ENCODE results near the gene MMP14. TPM values are rescaled to one million over a fixed set of nuclear protein-coding genes. Genes with fewer than 3 reads are reported as not detected.

The MMP14 gene
- total and polyA plus RNA-seq, 2 of the 8 experiments (the other 6 are each of a cell fraction or from before 2014, with no cell fraction given) = 58.2 to 86.8 TPM

DNA sequence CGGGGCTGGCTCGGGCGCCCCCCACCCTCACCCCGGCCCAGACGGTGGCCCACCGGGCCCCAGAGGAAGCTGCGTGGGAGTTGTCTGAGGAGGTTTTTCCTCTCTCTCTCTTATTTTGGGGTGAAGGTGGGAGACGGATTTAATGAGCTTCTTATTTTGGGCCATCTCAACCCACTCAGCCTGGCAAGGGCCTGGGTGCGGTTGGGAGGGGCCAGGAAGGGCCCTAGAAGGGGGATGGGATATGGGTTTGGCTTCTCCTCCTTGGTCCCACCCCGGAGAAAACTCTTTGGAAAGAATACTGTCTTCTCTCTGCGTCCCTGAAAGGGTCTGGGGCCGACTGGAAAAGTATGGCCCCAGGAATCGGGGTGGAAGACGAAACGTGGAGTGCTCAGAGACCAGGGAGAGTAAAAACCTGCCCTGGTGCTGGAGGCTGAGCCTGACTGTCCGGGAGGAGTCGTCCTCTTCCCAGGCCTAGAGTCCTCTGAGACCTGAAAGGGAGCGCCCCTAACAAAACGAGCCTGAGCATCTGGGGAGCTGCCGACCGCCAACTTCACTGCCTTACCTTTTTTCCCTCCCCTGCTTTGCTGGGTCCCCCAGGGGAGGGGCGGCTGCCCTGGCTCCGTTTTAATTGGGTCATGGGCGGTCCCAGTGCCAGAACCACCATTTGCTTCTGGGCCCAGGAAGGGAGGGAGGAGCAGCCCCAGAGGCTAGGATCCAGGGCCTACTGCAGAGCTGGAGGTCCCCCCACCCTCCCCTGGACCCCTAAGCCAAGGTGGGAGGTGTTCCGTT lies 1.6 kb downstream of the MMP14 start:
- Histone ChIP-seq H4K20me1 (replicated peaks in 1 of 2; ENCODE audit: control insufficient read depth in 1 of 2, insufficient read depth in 2 of 2, low read length in 2 of 2) (no peaks in the 10 kb centered on the region), H4K8ac (ENCODE audit: extremely low read depth, insufficient read depth, low read length) (peak overlapping the region; percentile 93), H3K79me2 (ENCODE audit: control insufficient read depth in 1 of 2, insufficient read depth in 2 of 2, low read length in 2 of 2) (peaks cover 0 to 25% of the 10 kb centered on the region in 2 experiments; a peak in 1 of 4 replicates), H3K4ac (replicated peaks; ENCODE audit: insufficient read length, low read depth, low read length) (peak overlapping the region; percentile 55), H4K91ac (replicated peaks; ENCODE audit: insufficient read length, low read length) (peak overlapping the region; percentile 57), H3K36me3 (ENCODE audit: control insufficient read depth in 2 of 4, insufficient read depth in 4 of 4, low read length in 3 of 4) (peaks cover 8 to 36% (median 28%) of the 10 kb centered on the region in 4 experiments; a peak in 7 of 8 replicates), H3K9ac (replicated peaks in 1 of 4; ENCODE audit: extremely low read depth in 1 of 4, low read depth in 3 of 4, low read length in 3 of 4) (peak overlapping the region; percentile 76 to 92 (median 84)), H3K18ac (ENCODE audit: extremely low read depth, low read length) (peak overlapping the region; percentile 71), H3K27ac (ENCODE audit: low read depth, low read length) (no peak overlapping the region), H2BK15ac (ENCODE audit: low read length) (peak overlapping the region; percentile 61; the same call in 1 of the 2 replicates), H2BK5ac (ENCODE audit: low read depth, low read length) (peak overlapping the region; percentile 60; the same call in 1 of the 2 replicates), H3K79me1 (ENCODE audit: low read depth, low read length) (peaks cover 8% of the 10 kb centered on the region), H2AFZ (ENCODE audit: low read length) (no peak overlapping the region), H2AK5ac (ENCODE audit: low read depth, low read length) (peak overlapping the region; percentile 82; the same call in 1 of the 2 replicates), H3K14ac (ENCODE audit: insufficient read length) (no peak overlapping the region), H3K56ac (replicated peaks; ENCODE audit: insufficient read length, low read depth, low read length) (no peak overlapping the region), H2BK20ac (ENCODE audit: low read length) (no peak overlapping the region), H3K4me1 (replicated peaks in 1 of 4; ENCODE audit: control insufficient read depth in 3 of 4, insufficient read depth in 4 of 4, low read length in 3 of 4) (peaks cover 8 to 17% (median 14%) of the 10 kb centered on the region in 4 experiments), H3K23me2 (ENCODE audit: low read depth, low read length) (peaks cover 14% of the 10 kb centered on the region; the same call in 1 of the 2 replicates), H3K4me2 (ENCODE audit: insufficient read depth in 1 of 2, low read depth in 2 of 2, low read length in 2 of 2) (peak overlapping the region; percentile 73 to 98), H2BK120ac (replicated peaks; ENCODE audit: low read depth, low read length) (no peak overlapping the region), H3K9me3 (ENCODE audit: insufficient read depth in 2 of 2, low read depth in 1 of 2, low read length in 1 of 2) (no peaks in the 10 kb centered on the region), H4K5ac (ENCODE audit: insufficient read length, low read depth, low read length) (peak overlapping the region; percentile 73), H3K27me3 (replicated peaks in 1 of 4; ENCODE audit: control insufficient read depth in 3 of 4, extremely low read depth in 1 of 4, insufficient read depth in 3 of 4, low read length in 3 of 4) (no peaks in the 10 kb centered on the region), H2BK12ac (ENCODE audit: low read depth, low read length) (peak overlapping the region; percentile 77; the same call in 1 of the 2 replicates), H3K23ac (ENCODE audit: insufficient read length) (no peak overlapping the region), H3K4me3 (ENCODE audit: extremely low read depth in 1 of 4, insufficient read depth in 2 of 4, low read depth in 3 of 4, low read length in 4 of 4) (peak overlapping the region; percentile 80 to 99 (median 87))
- FAIRE-seq (no peak), DNase-seq (ENCODE audit: low read depth in 1 of 2, low spot score in 2 of 2) (peak in 1 of 2 experiments; percentile 61)
- 17% methylated on average over 23 of the region's 25 CpGs; no CpG with 5 or more reads in 1 of the 2 experiments for WGBS, 2 experiments (ENCODE audit: extremely low coverage in 1 of 2, insufficient coverage in 1 of 2, insufficient read length in 1 of 2, insufficient replicate concordance in 2 of 2, low coverage in 1 of 2, low lambda C conversion rate in 2 of 2, missing lambda C conversion rate in 1 of 2)
- POLR2A ChIA-PET (ENCODE audit: partially characterized antibody) = interaction anchor here (0.7 to 16.3 kb wide), 20 partner anchors 10 to 91 kb away, joined by 3 to 203 read pairs (median 4); partner anchors contain the start of genes LRP10, MRPL52, OXA1L and PRMT5
- CTCF ChIA-PET (ENCODE audit: partially characterized antibody) = interaction anchor here (0.5 to 56.0 kb wide), 14 partner anchors 18 to 1811 kb away, joined by 3 to 1562 read pairs (median 4); partner anchors contain the start of genes LRP10, MMP14, MRPL52 and OXA1L
- TF ChIP-seq TBP (IDR thresholded peaks at IDR 0.05; ENCODE audit: low read depth, low read length) (peak; percentile 47; the same call in 1 of the 2 replicates), POLR2AphosphoS5 (IDR thresholded peaks at IDR 0.05; ENCODE audit: low read depth, low read length) (peak; percentile 49; the same call in 1 of the 2 replicates), SIX5 (IDR thresholded peaks at IDR 0.05; ENCODE audit: low read depth, low read length) (no peak)
- TF ChIP-seq, protein P1, sequence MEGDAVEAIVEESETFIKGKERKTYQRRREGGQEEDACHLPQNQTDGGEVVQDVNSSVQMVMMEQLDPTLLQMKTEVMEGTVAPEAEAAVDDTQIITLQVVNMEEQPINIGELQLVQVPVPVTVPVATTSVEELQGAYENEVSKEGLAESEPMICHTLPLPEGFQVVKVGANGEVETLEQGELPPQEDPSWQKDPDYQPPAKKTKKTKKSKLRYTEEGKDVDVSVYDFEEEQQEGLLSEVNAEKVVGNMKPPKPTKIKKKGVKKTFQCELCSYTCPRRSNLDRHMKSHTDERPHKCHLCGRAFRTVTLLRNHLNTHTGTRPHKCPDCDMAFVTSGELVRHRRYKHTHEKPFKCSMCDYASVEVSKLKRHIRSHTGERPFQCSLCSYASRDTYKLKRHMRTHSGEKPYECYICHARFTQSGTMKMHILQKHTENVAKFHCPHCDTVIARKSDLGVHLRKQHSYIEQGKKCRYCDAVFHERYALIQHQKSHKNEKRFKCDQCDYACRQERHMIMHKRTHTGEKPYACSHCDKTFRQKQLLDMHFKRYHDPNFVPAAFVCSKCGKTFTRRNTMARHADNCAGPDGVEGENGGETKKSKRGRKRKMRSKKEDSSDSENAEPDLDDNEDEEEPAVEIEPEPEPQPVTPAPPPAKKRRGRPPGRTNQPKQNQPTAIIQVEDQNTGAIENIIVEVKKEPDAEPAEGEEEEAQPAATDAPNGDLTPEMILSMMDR (IDR thresholded peaks at IDR 0.05; ENCODE audit: control extremely low read depth in 1 of 3, insufficient read depth in 1 of 3, low read depth in 1 of 3, low read length in 3 of 3) = 0 out of 4 replicates have a peak, but pooled peaks of 1 of the 3 experiments have one; percentile 2

All from H1 (cell line).